Subcutaneous adipose tissue (tissue), 4 donors: Measurements from ENCODE around the gene GAREM1. TPM values are rescaled to one million over a fixed set of nuclear protein-coding genes. Genes with fewer than 3 reads are reported as not detected.

ENCODE experiments used
- total RNA-seq, 4 donors: library from RNA; depleted of rRNA; stranded (reverse); fragments of >200 nt; gene quantifications; one replicate each; pipeline ENCODE4 v1.1.0, GENCODE V29; 2016
- TF ChIP-seq, protein P1 (sequence below): fragments of 450-650 bp; IDR thresholded peaks from one replicate; pipeline ENCODE4 v1.5.1; 2016; ENCODE audit warnings: low read depth, mild to moderate bottlenecking, control low read depth, antibody characterized with exemption, moderate library complexity

The GAREM1 gene
- total RNA-seq, 4 donors from 2014 or later = 12.6 to 40.9 (median 18.3) TPM

DNA sequence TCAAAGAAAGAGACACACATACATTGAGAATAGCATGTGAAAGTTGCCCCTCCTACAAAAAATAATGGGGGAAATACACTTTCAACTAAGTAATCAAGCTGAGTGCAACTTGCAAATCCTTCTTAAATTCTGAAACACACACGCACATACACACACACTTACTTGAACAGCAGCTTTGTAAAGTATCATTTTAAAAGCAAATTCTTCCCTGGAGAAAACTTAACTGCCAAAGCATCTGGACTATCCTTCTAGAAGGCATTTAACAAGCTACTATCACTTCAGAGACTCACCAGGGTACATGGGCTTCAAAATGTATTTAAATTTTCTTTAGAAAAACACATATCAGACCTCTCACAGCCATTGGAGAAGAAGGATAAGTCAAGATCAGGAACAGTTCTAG is 15.3 kb downstream of the GAREM1 start:
- TF ChIP-seq, protein P1, sequence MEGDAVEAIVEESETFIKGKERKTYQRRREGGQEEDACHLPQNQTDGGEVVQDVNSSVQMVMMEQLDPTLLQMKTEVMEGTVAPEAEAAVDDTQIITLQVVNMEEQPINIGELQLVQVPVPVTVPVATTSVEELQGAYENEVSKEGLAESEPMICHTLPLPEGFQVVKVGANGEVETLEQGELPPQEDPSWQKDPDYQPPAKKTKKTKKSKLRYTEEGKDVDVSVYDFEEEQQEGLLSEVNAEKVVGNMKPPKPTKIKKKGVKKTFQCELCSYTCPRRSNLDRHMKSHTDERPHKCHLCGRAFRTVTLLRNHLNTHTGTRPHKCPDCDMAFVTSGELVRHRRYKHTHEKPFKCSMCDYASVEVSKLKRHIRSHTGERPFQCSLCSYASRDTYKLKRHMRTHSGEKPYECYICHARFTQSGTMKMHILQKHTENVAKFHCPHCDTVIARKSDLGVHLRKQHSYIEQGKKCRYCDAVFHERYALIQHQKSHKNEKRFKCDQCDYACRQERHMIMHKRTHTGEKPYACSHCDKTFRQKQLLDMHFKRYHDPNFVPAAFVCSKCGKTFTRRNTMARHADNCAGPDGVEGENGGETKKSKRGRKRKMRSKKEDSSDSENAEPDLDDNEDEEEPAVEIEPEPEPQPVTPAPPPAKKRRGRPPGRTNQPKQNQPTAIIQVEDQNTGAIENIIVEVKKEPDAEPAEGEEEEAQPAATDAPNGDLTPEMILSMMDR = no peak

DNA sequence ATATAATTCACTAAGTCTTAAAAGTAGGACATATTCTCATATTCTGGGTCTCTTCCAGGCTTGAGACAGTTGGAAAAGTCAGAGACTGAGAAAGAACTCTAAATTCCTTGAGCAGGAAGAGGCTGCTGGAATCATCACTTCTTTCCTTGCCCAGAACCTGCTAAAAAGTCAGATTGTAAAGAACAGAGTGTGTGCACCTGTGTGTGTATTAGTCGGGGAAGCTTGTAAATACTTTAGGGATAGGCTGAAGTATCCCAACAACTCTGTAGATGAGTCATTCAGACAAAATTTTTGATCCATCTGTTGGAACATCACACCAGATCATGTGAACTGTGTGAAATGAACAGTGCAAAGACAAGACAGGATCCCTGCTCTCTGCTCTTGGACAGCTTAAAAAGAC is 16.1 kb downstream of the GAREM1 start:
- TF ChIP-seq, protein P1 = no peak

DNA sequence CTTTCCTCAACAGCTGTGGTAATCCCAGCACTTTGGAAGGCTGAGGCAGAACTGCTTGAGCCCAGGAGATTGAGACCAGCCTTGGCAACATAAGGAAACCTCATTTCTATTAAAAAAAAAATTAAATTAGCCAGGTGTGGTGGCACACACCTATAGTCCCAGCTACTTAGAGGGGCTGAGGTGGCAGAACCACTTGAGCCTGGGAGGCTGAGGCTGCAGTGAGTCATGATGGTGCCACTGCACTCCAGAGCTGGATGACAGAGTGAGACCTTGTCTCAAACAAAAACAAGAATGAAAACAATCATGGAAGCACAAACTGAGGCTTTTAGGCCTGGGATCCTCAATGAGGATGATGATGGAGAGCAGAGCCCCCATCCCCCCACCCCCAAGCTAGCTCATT is 19.8 kb downstream of the GAREM1 start:
- TF ChIP-seq, protein P1 = no peak

DNA sequence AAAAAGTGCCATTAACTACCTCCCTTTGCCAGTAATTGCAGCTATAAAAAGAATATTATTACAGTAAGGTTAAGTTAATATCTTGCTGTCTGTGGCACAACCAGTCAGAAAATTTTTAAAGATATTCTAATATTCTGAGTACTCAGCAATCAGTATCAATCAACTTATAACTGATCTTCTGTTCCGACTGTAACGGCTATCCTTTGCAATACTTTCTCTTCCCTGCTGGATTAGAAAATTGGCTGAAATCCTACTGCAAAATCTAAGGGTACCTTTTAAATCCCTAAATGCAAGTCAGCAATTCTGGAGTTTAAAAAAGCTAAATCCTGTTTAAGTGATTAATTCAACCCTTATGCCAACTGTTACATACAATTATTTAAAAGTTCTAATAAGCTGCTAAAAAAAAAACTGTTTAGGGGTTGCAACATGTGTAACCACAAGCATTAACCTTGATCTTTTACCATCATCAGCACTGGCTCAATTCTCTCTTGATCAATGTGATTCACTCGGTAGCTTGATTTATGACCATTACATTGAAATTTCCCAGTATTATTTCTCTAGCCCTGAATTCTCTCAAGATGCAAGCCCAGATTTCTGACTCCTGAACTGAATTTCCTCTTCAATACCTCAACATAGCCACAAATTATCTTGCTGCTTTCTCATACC is 20.5 kb downstream of the GAREM1 start:
- TF ChIP-seq, protein P1 = no peak

DNA sequence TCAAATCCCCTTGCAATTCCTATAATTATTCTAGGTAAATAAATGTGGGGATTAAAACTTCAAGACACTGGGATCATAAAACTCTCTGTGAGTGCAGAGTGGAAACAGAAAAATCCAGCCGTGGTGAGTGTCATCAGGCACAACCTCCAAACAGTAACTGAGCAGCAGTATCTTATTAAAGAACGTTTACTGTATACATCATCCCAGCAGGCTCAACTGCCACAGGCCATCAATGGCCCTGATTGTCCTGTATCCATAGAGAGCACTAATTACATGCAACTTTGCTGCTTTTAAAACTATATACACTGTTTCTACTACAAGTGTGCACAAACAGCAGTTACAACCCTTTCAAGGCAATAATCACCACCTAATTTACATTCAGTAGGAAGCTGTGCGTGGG is 23.9 kb downstream of the GAREM1 start:
- TF ChIP-seq, protein P1 = no peak

DNA sequence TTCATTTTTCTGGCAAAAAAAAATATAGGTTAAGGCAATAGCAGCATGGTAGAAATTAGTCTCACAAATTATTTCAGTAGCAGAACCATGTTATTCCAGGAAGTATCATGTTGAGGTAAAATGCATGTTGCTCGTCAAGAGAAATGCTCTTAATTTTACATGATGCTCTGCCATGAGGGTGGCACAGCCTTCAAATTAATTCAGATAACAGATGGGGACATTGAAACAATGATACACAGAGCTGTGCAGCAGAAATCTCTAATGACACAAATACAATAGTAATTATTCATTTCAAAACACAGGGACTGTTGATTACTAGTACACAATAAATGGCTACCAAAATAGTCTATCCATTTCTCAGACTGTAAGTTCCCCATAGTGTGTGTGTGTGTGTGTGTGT is 24.8 kb downstream of the GAREM1 start:
- TF ChIP-seq, protein P1 = no peak

DNA sequence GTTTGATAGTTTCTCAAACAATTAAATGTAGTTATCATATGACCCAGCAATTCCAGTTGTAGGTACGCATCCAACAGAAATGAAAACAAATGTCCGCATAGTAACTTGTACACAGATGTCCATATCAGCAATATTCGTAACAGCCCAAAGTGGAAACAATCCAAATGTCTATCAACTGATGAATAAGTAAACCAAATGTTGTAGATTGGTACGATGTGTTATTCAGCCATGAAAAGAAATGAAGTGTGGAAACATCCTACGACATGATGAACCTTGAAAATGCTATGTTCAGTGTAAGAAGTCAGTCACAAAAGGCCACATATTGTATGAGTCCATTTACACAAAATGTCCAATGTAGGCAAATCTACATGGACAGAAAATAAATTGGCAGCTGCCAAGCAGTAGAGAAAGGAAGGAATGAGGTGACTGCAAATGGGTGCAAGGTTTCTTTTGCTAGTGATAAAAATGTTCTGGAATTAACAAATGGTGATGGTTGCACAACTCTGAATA is 26.9 kb downstream of the GAREM1 start:
- TF ChIP-seq, protein P1 = no peak
